K562 (cell line): ENCODE results near the gene PAX8. TPM values are rescaled to one million over a fixed set of nuclear protein-coding genes. Genes with fewer than 3 reads are reported as not detected.
A peak's percentile ranks its signal among the peaks of the same experiment; 100 is the strongest.

ENCODE experiments used
- ARID3B ChIP-seq: fragments of 250-450 bp; sonication (Bioruptor Pico); IDR thresholded peaks from 2 replicates; pipeline ENCODE4 v1.4.0; 2020; ENCODE audit warnings: borderline replicate concordance
- ARNT ChIP-seq, 2 experiments: fragments of 450-650 bp; IDR thresholded peaks; 2 replicates each; pipeline ENCODE4 v1.6.1; 2016; ENCODE audit warnings: mild to moderate bottlenecking in 1 of 2
- DNMT1 ChIP-seq: fragments of 450-650 bp; IDR thresholded peaks from 2 replicates; pipeline ENCODE4 v1.6.1; 2016; ENCODE audit warnings: antibody characterized with exemption, mild to moderate bottlenecking
- E2F6 ChIP-seq, 2 experiments: IDR thresholded peaks; 2 replicates each; pipeline ENCODE4 v1.6.1; 2011; ENCODE audit warnings: borderline replicate concordance in 1 of 2, control low read depth in 1 of 2, low read depth in 1 of 2, low read length in 1 of 2, mild to moderate bottlenecking in 1 of 2, mixed read lengths in 1 of 2, moderate library complexity in 1 of 2; ENCODE audit not compliant: insufficient read depth in 1 of 2, insufficient read length in 1 of 2, poor library complexity in 1 of 2, severe bottlenecking in 1 of 2; ENCODE audit errors: extremely low read depth in 1 of 2
- ELK1 ChIP-seq: sonication (generic); formaldehyde crosslinking; IDR thresholded peaks from 2 replicates; pipeline ENCODE4 v1.8.1; 2022; ENCODE audit warnings: missing genetic modification reagents
- GATA2 ChIP-seq: sonication (generic); formaldehyde crosslinking; IDR thresholded peaks from 2 replicates; pipeline ENCODE4 v1.4.0; 2020; ENCODE audit warnings: mild to moderate bottlenecking, missing genetic modification reagents
- LARP7 ChIP-seq: fragments of 450-650 bp; IDR thresholded peaks from 2 replicates; pipeline ENCODE4 v1.6.1; 2016
- MTA1 ChIP-seq: fragments of 450-650 bp; IDR thresholded peaks from 2 replicates; pipeline ENCODE4 v1.6.1; 2017; ENCODE audit warnings: borderline replicate concordance
- NEUROD1 ChIP-seq: fragments of 150-350 bp; IDR thresholded peaks from 2 replicates; pipeline ENCODE4 v1.6.1; 2014; ENCODE audit warnings: borderline replicate concordance, low read length, low read depth; ENCODE audit not compliant: partially characterized antibody
- POLR2AphosphoS5 ChIP-seq: IDR thresholded peaks from 2 replicates; pipeline ENCODE4 v1.6.1; 2011; ENCODE audit warnings: mild to moderate bottlenecking, low read depth, low read length, moderate library complexity; ENCODE audit not compliant: control insufficient read depth, insufficient read depth
- PPARD ChIP-seq: fragments of 250-450 bp; sonication (Bioruptor Pico); IDR thresholded peaks from 2 replicates; pipeline ENCODE4 v1.8.0; 2022; ENCODE audit warnings: inconsistent platforms, mild to moderate bottlenecking, moderate library complexity
- RNF219 ChIP-seq: fragments of 250-450 bp; sonication (Bioruptor Pico); IDR thresholded peaks from 2 replicates; pipeline ENCODE4 v1.5.0; 2022; ENCODE audit warnings: mild to moderate bottlenecking
- SMARCE1 ChIP-seq: fragments of 450-650 bp; IDR thresholded peaks from 2 replicates; pipeline ENCODE4 v1.7.1; 2016; ENCODE audit warnings: mild to moderate bottlenecking
- TAF1 ChIP-seq: IDR thresholded peaks from 2 replicates; pipeline ENCODE4 v1.6.1; 2011; ENCODE audit warnings: mild to moderate bottlenecking, low read length, moderate library complexity; ENCODE audit not compliant: insufficient read depth, control insufficient read depth, severe bottlenecking; ENCODE audit errors: extremely low read depth
- USF1 ChIP-seq: sonication (generic); formaldehyde crosslinking; IDR thresholded peaks from 2 replicates; pipeline ENCODE4 v1.9.0; 2022; ENCODE audit warnings: mild to moderate bottlenecking, missing genetic modification reagents
- ZBTB33 ChIP-seq: sonication (generic); formaldehyde crosslinking; IDR thresholded peaks from 2 replicates; pipeline ENCODE4 v1.8.1; 2023; ENCODE audit warnings: mild to moderate bottlenecking, missing genetic modification reagents
- ZNF212 ChIP-seq: fragments of 450-650 bp; formaldehyde crosslinking; IDR thresholded peaks from 2 replicates; pipeline ENCODE4 v1.4.0; 2020; ENCODE audit warnings: mild to moderate bottlenecking
- ZNF384 ChIP-seq: IDR thresholded peaks from 2 replicates; pipeline ENCODE4 v1.6.1; 2012; ENCODE audit warnings: low read depth, low read length, improper control_type of control experiment
- polyA plus RNA-seq, 8 experiments: library from polyadenylated mRNA; depleted of rRNA in 4 of 8; stranded (reverse) in 5 of 8; unstranded in 3 of 8; fragments of >200 nt; fragmentation: Nextera tagmentation in 2 of 8; fragmentation: Illumina TruSeq in 1 of 8; extraction: Ambion mirVana in 2 of 8; extraction: Trizol in 1 of 8; gene quantifications; 2 replicates each; pipeline versions ENCODE4 v1.2.1 to v1.2.3, GENCODE V29; 2011 to 2014; ENCODE audit warnings: inconsistent platforms in 1 of 8, missing spikeins in 1 of 8
- total RNA-seq, 7 experiments: library from RNA; depleted of rRNA in 6 of 7; stranded (reverse); fragments of >200 nt in 6 of 7; fragmentation: Illumina TruSeq in 2 of 7; extraction: Trizol in 2 of 7; gene quantifications; 2 replicates each; pipeline versions ENCODE4 v1.2.1 to v1.2.3, GENCODE V29; 2011 to 2021; ENCODE audit warnings: low replicate concordance in 1 of 7

PAX8 gene
- total and polyA plus RNA-seq, 9 of the 15 experiments (the other 6 are each of a cell fraction or from before 2014, with no cell fraction given) = 0.13 to 2.1 (median 0.51) TPM

GRCh38 chr2:113173542-113174375 is 105.0 kb downstream of the PAX8 start, which contains the start of gene PSD4 (continued):
- TF ChIP-seq E2F6 (IDR thresholded peaks at IDR 0.05; ENCODE audit: borderline replicate concordance in 1 of 2, extremely low read depth in 1 of 2, insufficient read depth in 1 of 2, insufficient read length in 1 of 2, low read depth in 1 of 2, low read length in 1 of 2, poor library complexity in 1 of 2, severe bottlenecking in 1 of 2) = peak in 1 of 2 experiments; percentile 43
- no peak for TF ChIP-seq MTA1
- TF ChIP-seq USF1 (CRISPR knock-in tag) = no peak
- no peak for TF ChIP-seq PPARD
- TF ChIP-seq POLR2AphosphoS5 = peak; percentile 73; the same call in 1 of the 2 replicates
- no peak for TF ChIP-seq LARP7
- TF ChIP-seq ARID3B = no peak
- no peak for TF ChIP-seq ARNT (IDR thresholded peaks at IDR 0.05)
- no peak for TF ChIP-seq ZBTB33 (CRISPR knock-in tag)
- no peak for TF ChIP-seq ELK1 (CRISPR knock-in tag)
- no peak for TF ChIP-seq NEUROD1
- TF ChIP-seq RNF219 (CRISPR knock-in tag) = no peak
- TF ChIP-seq ZNF384 = no peak
- no peak for TF ChIP-seq ZNF212 (CRISPR knock-in tag)
- TF ChIP-seq DNMT1 = no peak
- TF ChIP-seq SMARCE1 = peak; percentile 37; the same call in 1 of the 2 replicates
- TF ChIP-seq TAF1 = peak; percentile 84
- peak; percentile 50; the same call in 1 of the 2 replicates for TF ChIP-seq GATA2 (CRISPR knock-in tag)
